Chondrocyte (in vitro differentiated cells): Measurements from ENCODE around the gene PER3. TPM values are rescaled to one million over a fixed set of nuclear protein-coding genes. Genes with fewer than 3 reads are reported as not detected.

Source experiments
- DNase-seq: peaks from one replicate; pipeline ENCODE4 v3.0.0; 2021; ENCODE audit warnings: mixed read lengths, low spot score
- H3K27ac Mint-ChIP-seq: one replicate; pipeline ENCODE4 v1.8.0; 2021; ENCODE audit warnings: mild to moderate bottlenecking, moderate library complexity, mixed read lengths; ENCODE audit not compliant: unreplicated experiment
- H3K27me3 Mint-ChIP-seq: 2 replicates; pipeline ENCODE4 v1.8.0; 2021; ENCODE audit warnings: low read depth, mixed read lengths
- H3K36me3 Mint-ChIP-seq: 2 replicates; pipeline ENCODE4 v1.8.0; 2021; ENCODE audit warnings: low read depth, mixed read lengths
- H3K4me1 Mint-ChIP-seq: 2 replicates; pipeline ENCODE4 v1.8.0; 2021; ENCODE audit warnings: low read depth, mild to moderate bottlenecking, mixed read lengths
- H3K4me3 Mint-ChIP-seq: one replicate; pipeline ENCODE4 v1.8.0; 2021; ENCODE audit warnings: mild to moderate bottlenecking, moderate library complexity, mixed read lengths; ENCODE audit not compliant: unreplicated experiment
- H3K9me3 Mint-ChIP-seq: 2 replicates; pipeline ENCODE4 v1.8.0; 2021; ENCODE audit warnings: low read depth, mixed read lengths
- total RNA-seq: library from RNA; stranded (reverse); gene quantifications from 3 replicates; pipeline ENCODE4 v1.2.1, GENCODE V29; 2021
- TF ChIP-seq, protein P1 (sequence below): fragments of 200-600 bp; sonication (generic); IDR thresholded peaks from 2 replicates; pipeline ENCODE4 v1.5.0; 2021; ENCODE audit warnings: antibody characterized with exemption, mild to moderate bottlenecking, moderate library complexity

Gene PER3
- total RNA-seq, 1 donor from 2014 or later: 4.2 TPM

DNA sequence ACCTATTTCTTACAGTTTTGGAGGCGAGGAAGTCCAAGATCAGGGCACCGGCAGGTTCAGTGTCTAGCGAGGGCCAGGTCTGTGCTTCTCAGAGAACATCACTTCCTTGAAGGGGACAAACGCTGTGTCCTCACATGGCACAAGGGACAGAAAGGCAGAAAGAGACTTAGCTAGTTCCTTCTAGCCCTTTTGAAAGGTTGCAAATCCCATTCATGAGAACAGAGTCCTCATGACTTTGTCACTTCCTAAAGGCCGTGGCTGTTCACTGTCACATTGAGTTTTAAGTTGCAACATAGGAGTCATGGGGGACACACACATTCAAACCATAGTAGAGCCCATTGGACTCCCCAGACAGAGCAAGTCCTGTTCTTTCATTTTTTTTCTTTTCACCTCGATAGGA is 27.4 kb downstream of the PER3 start:
- Mint-ChIP-seq H3K27ac (no peak overlapping the region), H3K4me1 (peaks cover 3% of the 10 kb centered on the region), H3K27me3 (no peaks in the 10 kb centered on the region), H3K9me3 (peaks cover 20% of the 10 kb centered on the region), H3K36me3 (peaks cover 23% of the 10 kb centered on the region), H3K4me3 (no peak overlapping the region)
- TF ChIP-seq, protein P1, sequence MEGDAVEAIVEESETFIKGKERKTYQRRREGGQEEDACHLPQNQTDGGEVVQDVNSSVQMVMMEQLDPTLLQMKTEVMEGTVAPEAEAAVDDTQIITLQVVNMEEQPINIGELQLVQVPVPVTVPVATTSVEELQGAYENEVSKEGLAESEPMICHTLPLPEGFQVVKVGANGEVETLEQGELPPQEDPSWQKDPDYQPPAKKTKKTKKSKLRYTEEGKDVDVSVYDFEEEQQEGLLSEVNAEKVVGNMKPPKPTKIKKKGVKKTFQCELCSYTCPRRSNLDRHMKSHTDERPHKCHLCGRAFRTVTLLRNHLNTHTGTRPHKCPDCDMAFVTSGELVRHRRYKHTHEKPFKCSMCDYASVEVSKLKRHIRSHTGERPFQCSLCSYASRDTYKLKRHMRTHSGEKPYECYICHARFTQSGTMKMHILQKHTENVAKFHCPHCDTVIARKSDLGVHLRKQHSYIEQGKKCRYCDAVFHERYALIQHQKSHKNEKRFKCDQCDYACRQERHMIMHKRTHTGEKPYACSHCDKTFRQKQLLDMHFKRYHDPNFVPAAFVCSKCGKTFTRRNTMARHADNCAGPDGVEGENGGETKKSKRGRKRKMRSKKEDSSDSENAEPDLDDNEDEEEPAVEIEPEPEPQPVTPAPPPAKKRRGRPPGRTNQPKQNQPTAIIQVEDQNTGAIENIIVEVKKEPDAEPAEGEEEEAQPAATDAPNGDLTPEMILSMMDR: no peak
- no peak for DNase-seq

DNA sequence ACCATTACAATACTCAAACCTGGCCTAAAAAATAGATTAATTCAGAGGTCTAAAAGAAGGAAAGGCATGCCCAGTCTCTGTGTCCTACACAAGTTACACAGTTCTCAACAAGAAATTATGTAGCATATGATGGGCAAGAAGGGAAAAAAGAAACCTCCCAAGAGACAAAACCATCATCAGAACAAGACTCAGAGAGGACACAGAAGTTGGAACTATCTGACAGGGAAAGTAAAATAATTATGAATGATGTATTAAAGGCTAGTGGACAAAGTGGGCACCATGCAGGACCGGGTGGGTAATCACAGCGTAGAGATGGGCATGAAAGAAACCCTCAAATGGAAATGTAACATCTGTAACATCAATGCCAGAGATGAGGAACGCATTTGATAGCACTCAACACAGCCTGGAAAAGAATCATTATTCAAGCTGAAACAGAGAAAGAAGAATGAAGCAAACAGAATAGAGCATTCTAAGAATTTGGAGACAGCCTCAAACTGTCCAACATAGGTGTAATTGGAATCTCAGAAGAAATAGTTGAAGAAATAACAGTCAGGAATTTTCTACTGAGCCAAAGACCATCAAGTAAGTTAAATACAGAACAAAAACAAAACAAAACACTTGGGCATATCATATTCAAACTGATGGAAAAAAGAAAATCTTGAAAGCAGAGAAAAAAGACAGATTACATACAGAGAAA is 29.7 kb downstream of the PER3 start:
- no peak for DNase-seq
- Mint-ChIP-seq H3K27ac (no peak overlapping the region), H3K9me3 (peaks cover 20% of the 10 kb centered on the region), H3K4me1 (peaks cover 3% of the 10 kb centered on the region), H3K27me3 (no peaks in the 10 kb centered on the region), H3K4me3 (no peak overlapping the region), H3K36me3 (peaks cover 23% of the 10 kb centered on the region)
- TF ChIP-seq, protein P1: no peak

DNA sequence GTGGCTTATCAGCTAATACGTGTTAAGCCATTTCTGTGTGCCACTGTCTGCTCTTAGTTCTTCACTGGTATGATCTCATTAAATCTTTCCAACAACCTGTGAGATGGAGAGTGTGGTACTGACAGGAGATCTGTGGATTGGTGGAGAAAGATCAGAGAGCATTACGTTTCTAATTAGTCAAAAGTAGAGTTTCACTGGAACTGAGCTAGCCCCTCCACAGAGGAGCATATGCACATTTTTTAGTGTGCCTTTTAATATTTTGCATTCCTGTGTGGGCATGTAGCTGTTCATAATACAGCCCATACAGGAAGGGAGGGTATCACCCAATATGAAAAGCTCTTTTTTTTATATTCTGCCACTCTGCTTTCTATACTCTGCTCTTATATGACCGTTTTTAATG is 37.2 kb downstream of the PER3 start:
- H3K4me3 Mint-ChIP-seq: no peak overlapping the region
- H3K27me3 Mint-ChIP-seq: no peaks in the 10 kb centered on the region
- no peak overlapping the region for H3K27ac Mint-ChIP-seq
- TF ChIP-seq, protein P1: no peak
- no peaks in the 10 kb centered on the region for H3K4me1 Mint-ChIP-seq
- DNase-seq: no peak
- peaks cover 7% of the 10 kb centered on the region for H3K36me3 Mint-ChIP-seq
- H3K9me3 Mint-ChIP-seq: no peaks in the 10 kb centered on the region

DNA sequence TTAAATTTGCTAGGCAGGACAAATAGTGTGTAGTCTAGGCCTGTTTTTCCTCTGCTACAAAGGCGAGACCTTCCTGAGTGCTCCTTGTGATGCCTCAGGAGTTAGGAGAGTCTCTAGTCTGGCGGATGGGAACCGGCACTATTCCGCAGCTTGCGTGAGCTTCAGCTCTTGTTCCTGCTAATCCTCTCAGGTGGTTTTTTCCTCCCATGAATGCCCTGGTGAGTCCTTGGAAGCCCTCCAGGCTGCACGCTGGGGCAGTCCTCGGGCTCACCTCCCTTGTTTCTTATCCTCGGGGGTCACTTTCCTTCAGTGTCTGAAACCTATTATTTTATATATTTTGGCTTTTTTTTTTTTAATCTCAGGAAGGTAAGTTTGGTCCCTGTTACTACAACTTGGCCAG is 40.6 kb downstream of the PER3 start:
- H3K4me1 Mint-ChIP-seq: no peaks in the 10 kb centered on the region
- H3K4me3 Mint-ChIP-seq: no peak overlapping the region
- H3K27ac Mint-ChIP-seq: no peak overlapping the region
- DNase-seq: no peak
- H3K36me3 Mint-ChIP-seq: peaks cover 17% of the 10 kb centered on the region
- TF ChIP-seq, protein P1: no peak
- H3K27me3 Mint-ChIP-seq: no peaks in the 10 kb centered on the region
- H3K9me3 Mint-ChIP-seq: no peaks in the 10 kb centered on the region

DNA sequence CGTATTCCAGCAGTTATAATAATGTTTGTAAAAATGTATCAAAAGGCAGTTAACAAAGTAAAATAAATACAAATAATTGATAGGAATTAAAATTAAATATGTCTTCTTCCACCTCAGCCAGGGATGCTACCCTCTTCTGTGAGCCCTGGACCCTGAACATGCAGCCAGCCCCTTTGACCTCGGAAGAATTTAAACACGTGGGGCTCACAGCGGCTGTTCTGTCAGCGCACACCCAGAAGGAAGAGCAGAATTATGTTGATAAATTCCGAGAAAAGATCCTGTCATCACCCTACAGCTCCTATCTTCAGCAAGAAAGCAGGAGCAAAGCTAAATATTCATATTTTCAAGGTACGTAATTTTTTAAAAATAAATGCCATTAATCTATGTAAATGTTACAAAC is 42.3 kb downstream of the PER3 start:
- Mint-ChIP-seq H3K27ac (no peak overlapping the region), H3K4me1 (no peaks in the 10 kb centered on the region), H3K4me3 (no peak overlapping the region), H3K27me3 (no peaks in the 10 kb centered on the region), H3K9me3 (no peaks in the 10 kb centered on the region), H3K36me3 (peaks cover 18% of the 10 kb centered on the region)
- TF ChIP-seq, protein P1: no peak
- no peak for DNase-seq
